Lower lobe of right lung (tissue), 2 donors: Measurements from ENCODE around the gene ANGPTL2. TPM values are rescaled to one million over a fixed set of nuclear protein-coding genes. Genes with fewer than 3 reads are reported as not detected.

Source experiments
- ATAC-seq, 2 donors: fragments of 200-7000 bp; cut with Tn5 transposase; one replicate each; pipeline ENCODE4 v1.9.1; 2020 to 2022; ENCODE audit warnings: mild to moderate bottlenecking in 2 of 2, moderate library complexity in 2 of 2
- DNase-seq: peaks from one replicate; pipeline ENCODE4 v3.0.0-alpha.2; 2020
- H3K27ac ChIP-seq: fragments of 200-600 bp; one replicate; pipeline ENCODE4 v1.8.0; 2022
- H3K27me3 ChIP-seq: fragments of 200-600 bp; one replicate; pipeline ENCODE4 v1.8.0; 2022; ENCODE audit warnings: low read depth
- H3K36me3 ChIP-seq: fragments of 200-600 bp; one replicate; pipeline ENCODE4 v1.8.0; 2022; ENCODE audit warnings: mild to moderate bottlenecking
- H3K4me1 ChIP-seq: fragments of 200-600 bp; one replicate; pipeline ENCODE4 v1.8.0; 2022
- H3K4me3 ChIP-seq: fragments of 200-600 bp; one replicate; pipeline ENCODE4 v1.8.0; 2022; ENCODE audit warnings: mild to moderate bottlenecking
- H3K9me3 ChIP-seq: fragments of 200-600 bp; one replicate; pipeline ENCODE4 v1.8.0; 2022
- intact Hi-C: fragments of 100-400 bp; cut with DNase I; formaldehyde crosslinking; loops from one replicate; pipeline ENCODE4 v1.11.0; 2022
- total RNA-seq: library from RNA; stranded (reverse); fragmentation: NEBNext Ultra II Directional; extraction: Animal tissue kit (Norgen Biotek cat#: 25700); gene quantifications from one replicate; pipeline ENCODE4 v1.2.1, GENCODE V29; 2021
- TF ChIP-seq, protein P1 (sequence below): fragments of 200-600 bp; IDR thresholded peaks from one replicate; pipeline ENCODE4 v1.8.0; 2022; ENCODE audit warnings: antibody characterized with exemption, mild to moderate bottlenecking
- donor health status: DM: no; HTN: yes; CAD: no; lungs with severe emphysema.

Gene ANGPTL2
- total RNA-seq, 1 donor from 2014 or later = 11.4 TPM

DNA sequence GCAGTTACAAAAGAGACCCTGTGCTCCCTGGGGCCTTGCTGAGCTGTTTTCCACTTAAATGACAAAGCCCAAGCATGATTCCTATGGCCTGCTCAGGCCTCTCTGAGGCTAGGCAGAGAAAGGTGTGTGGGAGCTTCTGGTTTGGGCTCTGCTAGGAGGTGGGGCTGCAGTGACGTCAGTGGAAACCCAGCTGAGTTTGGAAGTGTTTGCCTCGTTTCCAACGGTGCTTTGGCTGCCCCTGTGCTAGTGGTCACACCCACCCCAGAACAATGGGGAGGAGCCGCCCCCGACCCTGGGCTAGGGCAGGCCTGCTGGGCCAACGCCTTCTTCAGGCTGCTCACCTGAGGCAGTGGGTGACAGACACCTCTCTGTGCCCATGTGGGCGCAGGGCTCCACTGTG lies 10.4 kb downstream of the ANGPTL2 start:
- ATAC-seq (peak; percentile 61 to 83), DNase-seq (peak; percentile 61)
- intact Hi-C loops = no loop called here
- TF ChIP-seq, protein P1, sequence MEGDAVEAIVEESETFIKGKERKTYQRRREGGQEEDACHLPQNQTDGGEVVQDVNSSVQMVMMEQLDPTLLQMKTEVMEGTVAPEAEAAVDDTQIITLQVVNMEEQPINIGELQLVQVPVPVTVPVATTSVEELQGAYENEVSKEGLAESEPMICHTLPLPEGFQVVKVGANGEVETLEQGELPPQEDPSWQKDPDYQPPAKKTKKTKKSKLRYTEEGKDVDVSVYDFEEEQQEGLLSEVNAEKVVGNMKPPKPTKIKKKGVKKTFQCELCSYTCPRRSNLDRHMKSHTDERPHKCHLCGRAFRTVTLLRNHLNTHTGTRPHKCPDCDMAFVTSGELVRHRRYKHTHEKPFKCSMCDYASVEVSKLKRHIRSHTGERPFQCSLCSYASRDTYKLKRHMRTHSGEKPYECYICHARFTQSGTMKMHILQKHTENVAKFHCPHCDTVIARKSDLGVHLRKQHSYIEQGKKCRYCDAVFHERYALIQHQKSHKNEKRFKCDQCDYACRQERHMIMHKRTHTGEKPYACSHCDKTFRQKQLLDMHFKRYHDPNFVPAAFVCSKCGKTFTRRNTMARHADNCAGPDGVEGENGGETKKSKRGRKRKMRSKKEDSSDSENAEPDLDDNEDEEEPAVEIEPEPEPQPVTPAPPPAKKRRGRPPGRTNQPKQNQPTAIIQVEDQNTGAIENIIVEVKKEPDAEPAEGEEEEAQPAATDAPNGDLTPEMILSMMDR = no peak
- Histone ChIP-seq H3K4me3 (no peak overlapping the region), H3K4me1 (peaks cover 13% of the 10 kb centered on the region), H3K36me3 (no peaks in the 10 kb centered on the region), H3K9me3 (no peaks in the 10 kb centered on the region), H3K27ac (no peak overlapping the region), H3K27me3 (no peaks in the 10 kb centered on the region)

DNA sequence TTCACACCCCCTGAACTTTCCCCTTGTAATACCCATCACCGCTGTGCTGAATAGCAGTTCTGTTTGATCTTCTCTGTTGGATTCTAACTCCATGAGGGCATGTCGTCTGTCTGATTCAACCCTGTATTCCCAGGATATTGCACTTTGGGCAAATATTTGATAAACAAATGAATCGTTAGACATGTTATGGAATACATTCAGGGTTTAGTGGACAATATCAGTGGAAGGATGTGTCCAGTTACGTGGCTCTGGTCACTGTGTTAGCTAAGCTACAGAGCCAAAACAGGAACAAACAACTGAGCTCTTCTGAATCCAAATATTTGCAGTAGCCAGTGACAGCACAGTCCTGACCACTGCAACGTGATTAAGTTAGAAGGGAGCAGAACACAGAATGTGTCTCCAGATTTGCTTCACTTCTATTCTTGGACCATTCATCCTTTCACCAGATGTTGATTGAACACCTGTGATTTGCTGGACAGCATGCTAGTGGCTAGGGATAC lies 13.2 kb downstream of the ANGPTL2 start:
- no peak for DNase-seq
- TF ChIP-seq, protein P1 = no peak
- intact Hi-C loops = no loop called here
- Histone ChIP-seq H3K27me3 (no peaks in the 10 kb centered on the region), H3K27ac (no peak overlapping the region), H3K4me1 (peaks cover 13% of the 10 kb centered on the region), H3K9me3 (no peaks in the 10 kb centered on the region), H3K36me3 (no peaks in the 10 kb centered on the region), H3K4me3 (no peak overlapping the region)
- ATAC-seq = peak; percentile 31 to 57

DNA sequence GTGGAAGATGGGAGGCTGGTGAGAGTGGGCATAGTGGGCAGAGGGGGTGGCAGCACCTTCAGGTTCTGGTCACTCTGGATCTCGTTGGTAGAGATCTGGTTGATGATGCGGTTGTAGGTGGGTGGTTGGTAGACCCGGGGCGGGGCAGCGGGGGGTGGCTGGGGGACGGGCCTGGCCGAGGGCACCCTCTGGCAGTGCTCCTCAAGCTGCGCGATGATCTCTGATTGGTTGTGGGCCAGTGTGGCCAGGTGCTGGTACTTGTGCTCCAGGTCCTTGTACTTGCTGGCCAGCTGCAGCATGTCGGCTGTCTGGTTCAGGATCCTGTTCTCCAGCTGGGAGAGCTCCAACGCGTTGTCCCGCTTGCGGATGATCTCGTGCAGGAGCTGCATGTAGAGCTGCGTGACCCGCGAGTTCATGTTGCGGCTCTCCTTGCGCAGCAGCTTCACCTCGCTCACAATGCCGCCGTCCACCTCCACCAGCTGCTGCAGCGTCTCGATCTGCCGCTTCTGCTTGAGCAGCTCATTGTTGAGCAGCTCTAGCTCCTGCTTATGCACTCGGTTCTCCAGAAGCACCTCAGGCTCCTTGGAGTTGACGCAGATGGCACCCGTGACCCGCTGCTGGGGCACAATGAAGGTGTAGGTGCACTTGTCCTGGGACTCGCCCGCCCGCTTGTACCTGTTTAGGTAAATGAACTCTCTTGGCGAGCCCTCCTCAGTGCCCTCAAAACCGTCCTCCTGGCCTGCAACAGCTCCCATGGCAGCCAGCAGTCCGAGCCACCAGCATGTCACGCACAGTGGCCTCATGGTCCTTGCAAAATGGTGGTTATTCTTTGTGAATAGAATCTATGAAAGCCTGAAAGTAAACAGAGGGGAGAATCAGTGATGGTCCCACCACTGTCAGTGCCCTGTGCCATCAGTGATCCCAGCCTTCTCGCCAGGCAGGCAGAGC lies 14.2 kb downstream of the ANGPTL2 start:
- peaks cover 20% of the 10 kb centered on the region for H3K4me1 ChIP-seq
- H3K27me3 ChIP-seq = no peaks in the 10 kb centered on the region
- H3K27ac ChIP-seq = no peak overlapping the region
- H3K36me3 ChIP-seq = no peaks in the 10 kb centered on the region
- DNase-seq = no peak
- no peaks in the 10 kb centered on the region for H3K9me3 ChIP-seq
- intact Hi-C loops = no loop called here
- no peak overlapping the region for H3K4me3 ChIP-seq
- ATAC-seq = no peak
- TF ChIP-seq, protein P1 = no peak

DNA sequence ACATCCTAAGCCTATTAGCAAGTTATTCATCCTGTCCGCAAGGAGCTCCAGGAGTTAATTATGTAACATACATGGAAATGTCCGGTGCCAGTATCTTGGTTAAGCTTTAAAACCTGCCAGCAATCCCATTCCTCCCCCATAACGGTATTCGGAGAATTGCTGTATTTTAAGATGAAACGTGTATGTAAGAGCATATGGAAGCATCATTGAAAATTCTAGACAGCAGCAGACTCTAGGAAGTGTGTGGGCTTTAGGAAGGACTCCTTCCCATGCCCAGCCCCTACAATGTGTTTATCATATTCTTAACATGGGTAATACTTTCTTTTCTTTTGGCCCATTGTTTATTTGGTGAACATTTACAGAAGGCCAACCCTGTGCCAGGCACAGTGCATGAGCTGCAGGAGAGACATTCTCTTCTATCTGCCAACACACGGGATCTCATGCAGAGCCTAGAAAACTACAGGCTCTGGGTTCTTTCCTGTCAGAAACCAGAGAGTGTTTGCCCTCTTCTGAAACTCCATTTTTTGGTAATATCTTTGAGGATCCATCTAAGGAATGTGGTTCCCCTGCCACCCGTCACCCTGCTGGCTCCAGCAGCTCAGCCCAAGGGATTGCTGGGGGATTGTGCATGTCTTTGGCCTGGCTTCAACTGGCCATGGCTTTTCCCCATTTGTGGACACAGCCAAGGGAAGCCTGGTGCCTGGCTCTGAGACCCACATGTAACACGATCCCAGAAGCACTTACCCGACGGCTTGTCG lies 15.1 kb downstream of the ANGPTL2 start:
- peaks cover 12% of the 10 kb centered on the region for H3K4me1 ChIP-seq
- intact Hi-C loops = no loop called here

DNA sequence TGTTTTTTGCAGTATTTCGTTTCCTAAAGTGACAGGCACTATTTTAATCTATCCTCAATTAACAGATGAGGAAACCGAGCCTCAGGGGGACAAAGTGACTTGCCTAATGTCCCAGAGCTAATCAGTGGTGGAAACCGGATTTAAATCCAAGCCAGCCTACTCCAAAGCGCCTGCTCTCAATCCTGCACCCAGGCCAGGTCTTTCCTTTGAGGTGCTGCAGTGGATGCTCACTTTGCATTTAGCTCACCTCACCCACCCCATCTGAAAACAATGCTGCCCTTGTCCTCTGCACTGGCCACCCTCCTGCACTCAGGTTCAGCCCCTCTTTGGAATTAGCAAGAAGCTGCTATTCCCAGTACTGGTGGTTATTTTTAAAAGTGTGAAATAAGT lies 16.0 kb downstream of the ANGPTL2 start:
- ATAC-seq = no peak
- Histone ChIP-seq H3K4me1 (peaks cover 9% of the 10 kb centered on the region), H3K27ac (no peak overlapping the region), H3K27me3 (no peaks in the 10 kb centered on the region), H3K36me3 (no peaks in the 10 kb centered on the region), H3K9me3 (no peaks in the 10 kb centered on the region), H3K4me3 (no peak overlapping the region)
- TF ChIP-seq, protein P1 = no peak
- intact Hi-C loops = no loop called here
- DNase-seq = no peak

More for the DNA sequence above, 15.1 kb downstream of the ANGPTL2 start:
- TF ChIP-seq, protein P1 = no peak
- H3K4me3 ChIP-seq = no peak overlapping the region
- no peak for ATAC-seq
- H3K36me3 ChIP-seq = no peaks in the 10 kb centered on the region
- no peak for DNase-seq
- H3K9me3 ChIP-seq = no peaks in the 10 kb centered on the region
- no peak overlapping the region for H3K27ac ChIP-seq
- H3K27me3 ChIP-seq = no peaks in the 10 kb centered on the region
